H1 (cell line): Measurements from ENCODE around the gene ZNF577. TPM values are rescaled to one million over a fixed set of nuclear protein-coding genes. Genes with fewer than 3 reads are reported as not detected.

Experiments used
- CTCF ChIA-PET: fragments of 300-600 bp; sonication (Branson Sonifier 250); formaldehyde crosslinking; loops from one replicate; lab custom pipeline; 2021; ENCODE audit not compliant: partially characterized antibody; lab: Charles Lee
- POLR2A ChIA-PET: fragments of 300-600 bp; sonication (Branson Sonifier 250); formaldehyde crosslinking; loops from one replicate; lab custom pipeline; 2021; ENCODE audit warnings: inconsistent platforms; ENCODE audit not compliant: partially characterized antibody; lab: Charles Lee
- DNase-seq, 2 experiments: peaks; one replicate each; pipeline versions ENCODE4 v3.0.0 to v3.0.0-alpha.2; 2010 to 2022; ENCODE audit warnings: low spot score in 2 of 2, low read depth in 1 of 2, mixed read lengths in 1 of 2
- FAIRE-seq: peaks from 2 replicates; lab custom pipeline; 2011; peaks lifted over from hg19 to GRCh38; lab: Jason Lieb, UNC
- H2AFZ ChIP-seq: 2 replicates; pipeline ENCODE4 v1.8.1; 2012; ENCODE audit warnings: low read length, inconsistent platforms
- H2AK5ac ChIP-seq: 2 replicates; pipeline ENCODE4 v1.6.1; 2013; ENCODE audit warnings: low read depth, low read length
- H2BK120ac ChIP-seq: replicated peaks from 2 replicates; pipeline ENCODE3; 2013; ENCODE audit warnings: low read depth, low read length, inconsistent platforms
- H2BK12ac ChIP-seq: 2 replicates; pipeline ENCODE4 v1.6.1; 2013; ENCODE audit warnings: low read depth, low read length
- H2BK15ac ChIP-seq: 2 replicates; pipeline ENCODE4 v1.6.1; 2013; ENCODE audit warnings: low read length
- H2BK20ac ChIP-seq: 2 replicates; pipeline ENCODE4 v1.6.1; 2013; ENCODE audit warnings: low read length
- H2BK5ac ChIP-seq: 2 replicates; pipeline ENCODE4 v1.6.1; 2013; ENCODE audit warnings: low read depth, low read length
- H3K14ac ChIP-seq: 2 replicates; pipeline ENCODE4 v1.6.1; 2013; ENCODE audit warnings: inconsistent platforms; ENCODE audit not compliant: insufficient read length
- H3K18ac ChIP-seq: 2 replicates; pipeline ENCODE4 v1.6.1; 2013; ENCODE audit warnings: low read length; ENCODE audit errors: extremely low read depth
- H3K23ac ChIP-seq: 2 replicates; pipeline ENCODE4 v1.6.1; 2013; ENCODE audit warnings: inconsistent platforms; ENCODE audit not compliant: insufficient read length
- H3K23me2 ChIP-seq: 2 replicates; pipeline ENCODE4 v1.6.1; 2013; ENCODE audit warnings: low read depth, low read length
- H3K27ac ChIP-seq: 2 replicates; pipeline ENCODE4 v1.6.1; 2011; ENCODE audit warnings: low read depth, low read length, inconsistent platforms
- H3K27me3 ChIP-seq, 4 experiments: replicated peaks in 1 of 4; 1 replicate in 1 of 4; 2 replicates in 3 of 4; pipeline versions ENCODE4 v1.6.1 to v1.8.1; 2011 to 2013; ENCODE audit warnings: low read length in 3 of 4, mild to moderate bottlenecking in 3 of 4, inconsistent platforms in 2 of 4, mixed read lengths in 2 of 4, moderate library complexity in 1 of 4; ENCODE audit not compliant: control insufficient read depth in 3 of 4, insufficient read depth in 3 of 4; ENCODE audit errors: extremely low read depth in 1 of 4
- H3K36me3 ChIP-seq, 4 experiments: 2 replicates each; pipeline versions ENCODE4 v1.6.1 to v1.8.1; 2011 to 2013; ENCODE audit warnings: mild to moderate bottlenecking in 4 of 4, low read length in 3 of 4, moderate library complexity in 2 of 4, control low read depth in 1 of 4, inconsistent platforms in 1 of 4; ENCODE audit not compliant: insufficient read depth in 4 of 4, control insufficient read depth in 2 of 4
- H3K4ac ChIP-seq: replicated peaks from 2 replicates; pipeline ENCODE3; 2013; ENCODE audit warnings: low read length, low read depth, mixed read lengths, inconsistent platforms; ENCODE audit not compliant: insufficient read length
- H3K4me1 ChIP-seq, 4 experiments: replicated peaks in 1 of 4; 1 replicate in 1 of 4; 2 replicates in 3 of 4; pipeline versions ENCODE4 v1.6.1 to v1.8.1; 2011 to 2013; ENCODE audit warnings: low read length in 3 of 4, inconsistent platforms in 2 of 4, mixed read lengths in 1 of 4; ENCODE audit not compliant: insufficient read depth in 4 of 4, control insufficient read depth in 3 of 4
- H3K4me2 ChIP-seq, 2 experiments: 2 replicates each; pipeline versions ENCODE4 v1.6.1 to v1.8.1; 2011 to 2013; ENCODE audit warnings: low read depth in 2 of 2, low read length in 2 of 2, control low read depth in 1 of 2, inconsistent platforms in 1 of 2, mild to moderate bottlenecking in 1 of 2; ENCODE audit not compliant: insufficient read depth in 1 of 2
- H3K4me3 ChIP-seq, 4 experiments: fragments of 200-600, 300-600 bp in 1 of 4; sonication (generic), shearing (Covaris generic), sonication (Bioruptor Twin) in 1 of 4; 2 replicates each; pipeline versions ENCODE4 v1.5.1 to v1.8.1; 2011 to 2016; ENCODE audit warnings: low read length in 4 of 4, low read depth in 3 of 4, control low read depth in 2 of 4, inconsistent platforms in 2 of 4, mild to moderate bottlenecking in 2 of 4, mixed read lengths in 1 of 4, moderate library complexity in 1 of 4; ENCODE audit not compliant: insufficient read depth in 2 of 4; ENCODE audit errors: extremely low read depth in 1 of 4
- H3K56ac ChIP-seq: replicated peaks from 2 replicates; pipeline ENCODE3; 2013; ENCODE audit warnings: low read depth, mild to moderate bottlenecking, mixed read lengths, low read length, inconsistent platforms; ENCODE audit not compliant: insufficient read length
- H3K79me1 ChIP-seq: 2 replicates; pipeline ENCODE4 v1.6.1; 2013; ENCODE audit warnings: low read depth, low read length, control low read depth
- H3K79me2 ChIP-seq, 2 experiments: 2 replicates each; pipeline versions ENCODE4 v1.6.1 to v1.8.1; 2012 to 2013; ENCODE audit warnings: low read length in 2 of 2, mild to moderate bottlenecking in 2 of 2, inconsistent platforms in 1 of 2; ENCODE audit not compliant: insufficient read depth in 2 of 2, control insufficient read depth in 1 of 2
- H3K9ac ChIP-seq, 4 experiments: replicated peaks in 1 of 4; 1 replicate in 1 of 4; 2 replicates in 3 of 4; pipeline versions ENCODE4 v1.6.1 to v1.8.1; 2011 to 2013; ENCODE audit warnings: low read depth in 3 of 4, low read length in 3 of 4, control low read depth in 2 of 4, mild to moderate bottlenecking in 2 of 4, moderate library complexity in 2 of 4, inconsistent platforms in 1 of 4; ENCODE audit errors: extremely low read depth in 1 of 4
- H3K9me3 ChIP-seq, 2 experiments: 2 replicates each; pipeline versions ENCODE4 v1.6.1 to v1.8.1; 2012 to 2013; ENCODE audit warnings: mild to moderate bottlenecking in 2 of 2, moderate library complexity in 2 of 2, control low read depth in 1 of 2, inconsistent platforms in 1 of 2, low read depth in 1 of 2, low read length in 1 of 2, mixed read lengths in 1 of 2; ENCODE audit not compliant: insufficient read depth in 2 of 2
- H4K20me1 ChIP-seq, 2 experiments: replicated peaks in 1 of 2; 2 replicates each; pipeline versions ENCODE3 to v1.8.1; 2011 to 2013; ENCODE audit warnings: inconsistent platforms in 2 of 2, low read length in 2 of 2, mild to moderate bottlenecking in 1 of 2; ENCODE audit not compliant: insufficient read depth in 2 of 2, control insufficient read depth in 1 of 2
- H4K5ac ChIP-seq: 2 replicates; pipeline ENCODE4 v1.6.1; 2013; ENCODE audit warnings: low read length, low read depth, mixed read lengths, inconsistent platforms; ENCODE audit not compliant: insufficient read length
- H4K8ac ChIP-seq: 2 replicates; pipeline ENCODE4 v1.8.0; 2013; ENCODE audit warnings: mild to moderate bottlenecking, moderate library complexity, low read length, inconsistent platforms; ENCODE audit not compliant: insufficient read depth; ENCODE audit errors: extremely low read depth
- H4K91ac ChIP-seq: replicated peaks from 2 replicates; pipeline ENCODE3; 2013; ENCODE audit warnings: low read length, mixed read lengths, inconsistent platforms; ENCODE audit not compliant: insufficient read length
- BACH1 ChIP-seq: IDR thresholded peaks from 2 replicates; pipeline ENCODE4 v1.6.1; 2012; ENCODE audit warnings: low read length, improper control_type of control experiment
- CBX8 ChIP-seq: fragments of 300-800, 300-1000 bp; sonication (generic); IDR thresholded peaks from 2 replicates; pipeline ENCODE4 v1.7.1; 2016; ENCODE audit warnings: low read depth, low read length, borderline replicate concordance
- EP300 ChIP-seq, 2 experiments: IDR thresholded peaks; 1 replicate in 1 of 2; 2 replicates in 1 of 2; pipeline ENCODE4 v1.6.1; 2011 to 2012; ENCODE audit warnings: low read depth in 2 of 2, low read length in 2 of 2, mild to moderate bottlenecking in 2 of 2, borderline replicate concordance in 1 of 2, inconsistent platforms in 1 of 2, moderate library complexity in 1 of 2
- HDAC2 ChIP-seq, 2 experiments: fragments of 300-600 bp in 1 of 2; sonication (generic) in 1 of 2; IDR thresholded peaks; 2 replicates each; pipeline ENCODE4 v1.6.1; 2011 to 2012; ENCODE audit warnings: low read depth in 2 of 2, low read length in 2 of 2, mild to moderate bottlenecking in 2 of 2, moderate library complexity in 2 of 2, borderline replicate concordance in 1 of 2, inconsistent platforms in 1 of 2
- SIN3A ChIP-seq, 2 experiments: IDR thresholded peaks in 1 of 2; conservative IDR thresholded peaks in 1 of 2; 2 replicates each; pipeline ENCODE4 v1.6.1; 2011 to 2012; ENCODE audit warnings: low read length in 2 of 2, improper control_type of control experiment in 1 of 2, low read depth in 1 of 2, mild to moderate bottlenecking in 1 of 2
- TAF7 ChIP-seq: optimal IDR thresholded peaks from 2 replicates; pipeline ENCODE3; 2011; ENCODE audit warnings: low read depth, mild to moderate bottlenecking, inconsistent platforms, low read length, moderate library complexity, borderline replicate concordance
- WGBS, 2 experiments: shearing (Covaris generic) in 1 of 2; methylation state at CpG; one replicate each; pipeline versions ENCODE4 v1.1.6 to v1.1.7; 2013 to 2015; ENCODE audit warnings: low lambda C conversion rate in 2 of 2, mixed read lengths in 2 of 2, inconsistent platforms in 1 of 2, low coverage in 1 of 2, missing lambda C conversion rate in 1 of 2; ENCODE audit not compliant: insufficient replicate concordance in 2 of 2, insufficient coverage in 1 of 2, insufficient read length in 1 of 2; ENCODE audit errors: extremely low coverage in 1 of 2, missing lambda C conversion rate in 1 of 2; 5-methylcytosine and 5-hydroxymethylcytosine counted together
- long read RNA-seq, 2 experiments: library from RNA in 1 of 2; library from capped mRNA in 1 of 2; stranded (forward); transcript quantifications; one replicate each; pipeline ENCODE4 v2.0.0, GENCODE V29; 2021; ENCODE audit warnings: inconsistent platforms in 1 of 2
- polyA minus RNA-seq, 3 experiments: library from RNA; depleted of rRNA, polyadenylated mRNA; stranded (reverse); fragments of >200 nt; gene quantifications; 1 replicate in 2 of 3; 2 replicates in 1 of 3; pipeline ENCODE4 v1.2.3, GENCODE V29; 2011
- polyA plus RNA-seq, 7 experiments: library from polyadenylated mRNA; depleted of rRNA in 3 of 7; stranded (reverse) in 5 of 7; unstranded in 2 of 7; fragments of >200 nt in 5 of 7; fragments of 200-250 nt in 2 of 7; gene quantifications; 1 replicate in 5 of 7; 2 replicates in 1 of 7; 4 replicates in 1 of 7; pipeline versions ENCODE4 v1.2.1 to v1.2.3, GENCODE V29; 2011 to 2013; ENCODE audit warnings: missing spikeins in 2 of 7, mixed read lengths in 2 of 7
- total RNA-seq: library from RNA; stranded (reverse); fragmentation: NEBNext Ultra II Directional; extraction: Animal tissue kit (Norgen Biotek cat#: 25700); gene quantifications from 2 replicates; pipeline ENCODE4 v1.2.1, GENCODE V29; 2021

The ZNF577 gene
- total RNA-seq (14.9 and 19.3 TPM in 2 replicates), polyA plus RNA-seq (2011; rRNA removed) (11.5 and 13.8 TPM in 2 replicates), polyA minus RNA-seq (2011; rRNA and poly(A)+ RNA removed) (28.3 and 31.1 TPM in 2 replicates)
- polyA plus RNA-seq (2011; cell fraction: cytosol; rRNA removed) = 21.6 TPM
- 23.1 TPM for polyA plus RNA-seq (2011; cell fraction: nucleus; rRNA removed)
- 15.0 to 18.5 TPM (median 16.5 TPM) in 4 replicates for polyA plus RNA-seq (2012, experiment 1 of 2)
- polyA plus RNA-seq (2012, experiment 2 of 2) = 0.88 TPM
- polyA plus RNA-seq (2013, experiment 1 of 2) = 15.2 TPM
- 14.5 TPM for polyA plus RNA-seq (2013, experiment 2 of 2)
- 8.8 TPM for polyA minus RNA-seq (2011; cell fraction: cytosol; rRNA and poly(A)+ RNA removed)
- polyA minus RNA-seq (2011; cell fraction: nucleus; rRNA and poly(A)+ RNA removed) = 69.6 TPM
- long read RNA-seq, experiment 1, partial matches to known transcripts = 0 of 1 reads
- long read RNA-seq, experiment 1, other reads (novel, unspliced or antisense) = 1 of 1 reads
- long read RNA-seq, experiment 2, partial matches to known transcripts = 1 of 8 reads
- long read RNA-seq, experiment 2, other reads (novel, unspliced or antisense) = 6 of 8 reads

- Histone ChIP-seq H3K4me2 (peak within 1 kb of the TSS; percentile 86 to 97), H3K23me2 (no peaks in the 10 kb centered on the region), H4K8ac (peak within 1 kb of the TSS; percentile 98), H3K27me3 (no peaks in the 10 kb centered on the region), H2BK5ac (peak within 1 kb of the TSS; percentile 79; the same call in 1 of the 2 replicates), H4K5ac (peak within 1 kb of the TSS; percentile 95), H2BK120ac (no peak within 1 kb of the TSS), H3K14ac (no peak within 1 kb of the TSS), H2BK12ac (peak within 1 kb of the TSS; percentile 72; the same call in 1 of the 2 replicates), H3K9ac (peak within 1 kb of the TSS; percentile 70 to 92 (median 86)), H3K23ac (no peak within 1 kb of the TSS), H2AFZ (peak within 1 kb of the TSS; percentile 52), H4K91ac (peak within 1 kb of the TSS; percentile 81), H3K18ac (no peak within 1 kb of the TSS; the same call in 1 of the 2 replicates), H3K56ac (no peak within 1 kb of the TSS), H3K79me1 (0 out of 2 replicates have a peak, but pooled peaks cover 3% of the 10 kb centered on the region), H3K36me3 (peaks cover 21 to 67% (median 40%) of the 10 kb centered on the region in 4 experiments), H4K20me1 (no peaks in the 10 kb centered on the region), H3K4ac (no peak within 1 kb of the TSS), H3K79me2 (peaks cover 0 to 38% of the 10 kb centered on the region in 2 experiments; a peak in 3 of 4 replicates), H2BK15ac (no peak within 1 kb of the TSS), H2BK20ac (no peak within 1 kb of the TSS), H3K27ac (peak within 1 kb of the TSS; percentile 82), H2AK5ac (no peak within 1 kb of the TSS; the same call in 1 of the 2 replicates), H3K4me3 (peak within 1 kb of the TSS; percentile 82 to 87 (median 84)), H3K4me1 (peaks cover 0 to 3% (median 0%) of the 10 kb centered on the region in 4 experiments; a peak in 1 of 7 replicates), H3K9me3 (peaks cover 35% of the 10 kb centered on the region in 2 experiments)
- POLR2A ChIA-PET = interaction anchor here (0.6 to 1.0 kb wide), 8 partner anchors 8 to 171 kb away, joined by 3 to 5 read pairs (median 3); no protein-coding TSS in a partner anchor
- DNase-seq (peak; percentile 82 to 89), FAIRE-seq (peak; percentile 94)
- CTCF ChIA-PET = no interaction called here
- 5% methylated on average over 56 of the region's 56 CpGs; no CpG with 5 or more reads in 1 of the 2 experiments for WGBS, 2 experiments
- TF ChIP-seq BACH1 = peak; percentile 42
- TF ChIP-seq HDAC2 (IDR thresholded peaks at IDR 0.05; ENCODE audit: borderline replicate concordance in 1 of 2, low read depth in 2 of 2, low read length in 2 of 2) = 0 out of 4 replicates have a peak, but pooled peaks of 1 of the 2 experiments have one; percentile 16
- peak in 1 of 2 experiments; percentile 55; a peak in 1 of 3 replicates for TF ChIP-seq EP300 (IDR thresholded peaks at IDR 0.05; ENCODE audit: borderline replicate concordance in 1 of 2, low read depth in 2 of 2, low read length in 2 of 2)
- TF ChIP-seq TAF7 = peak; percentile 82
- peak; percentile 33 to 78; a peak in 2 of 4 replicates for TF ChIP-seq SIN3A (conservative IDR thresholded peaks at IDR 0.05 in 1 of 2, IDR thresholded peaks at IDR 0.05 in 1 of 2; ENCODE audit: low read depth in 1 of 2, low read length in 2 of 2)
- TF ChIP-seq CBX8 = no peak
These were observed at the start of gene ZNF577 for GRCh38 chr19:51887522-51888498. Gene ZNF577 (minus strand): TSS chr19:51887951. CDS start chr19:51880382, 7,569 bp downstream.
